HG03565 (cell line): ENCODE measurements around the gene ST3GAL2.

Experiments used
- ATAC-seq: cut with Tn5 transposase; IDR thresholded peaks from one replicate; pipeline ENCODE4 v1.9.1; 2021; ENCODE audit warnings: mild to moderate bottlenecking, moderate library complexity; ENCODE audit not compliant: unreplicated experiment

ST3GAL2 gene

DNA sequence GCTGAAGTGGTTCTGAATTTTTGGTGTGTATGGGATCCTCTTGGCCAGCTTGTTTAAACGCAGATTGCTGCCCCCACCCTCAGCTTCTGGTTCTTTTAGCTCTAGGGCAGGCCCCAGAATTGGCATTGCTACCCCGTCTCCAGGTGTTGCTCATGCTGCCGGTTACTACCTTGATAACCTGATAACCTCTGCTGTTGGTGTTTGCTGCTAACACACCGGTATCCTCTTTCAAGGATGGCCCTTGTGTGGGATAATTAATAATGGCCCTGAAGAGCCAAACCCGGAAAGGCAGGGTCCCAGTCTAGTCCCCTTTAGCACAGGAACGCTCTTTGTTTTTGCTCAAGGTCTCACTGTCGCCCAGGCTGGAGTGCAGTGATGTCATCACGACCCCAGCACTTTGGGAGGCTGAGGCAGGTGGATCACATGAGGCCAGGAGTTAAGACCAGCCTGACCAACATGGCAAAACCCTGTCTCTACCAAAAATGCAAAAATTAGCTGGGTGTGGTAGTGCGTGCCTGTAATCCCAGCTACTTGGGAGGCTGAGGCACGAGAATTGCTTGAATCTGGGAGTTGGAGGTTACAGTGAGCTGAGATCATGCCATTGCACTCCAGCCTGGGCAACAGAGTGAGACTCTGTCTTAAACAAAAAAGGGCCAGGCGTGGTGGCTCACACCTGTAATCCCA, 1.3 kb upstream of the ST3GAL2 start:
- ATAC-seq: no peak

DNA sequence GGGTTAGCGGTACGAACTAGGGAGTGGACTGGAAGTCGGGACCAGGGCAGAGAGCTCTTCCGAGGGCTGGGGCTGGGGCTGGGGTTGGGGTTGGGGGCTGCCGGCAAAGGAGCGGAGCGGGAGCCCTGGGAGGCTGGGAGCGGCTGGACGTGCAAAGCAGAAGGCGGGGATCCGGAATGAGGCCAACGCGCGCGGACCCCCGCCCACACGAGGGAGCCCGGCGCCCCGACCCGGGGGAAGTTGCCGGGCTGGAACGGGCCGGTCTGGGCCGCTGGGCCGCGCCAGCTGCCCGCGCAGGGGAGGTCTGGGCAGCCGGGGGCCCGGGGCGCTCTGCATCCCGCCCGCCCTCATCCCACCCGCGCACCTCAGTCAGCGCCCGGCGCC, 323 bp downstream of the ST3GAL2 start:
- ATAC-seq: no peak

DNA sequence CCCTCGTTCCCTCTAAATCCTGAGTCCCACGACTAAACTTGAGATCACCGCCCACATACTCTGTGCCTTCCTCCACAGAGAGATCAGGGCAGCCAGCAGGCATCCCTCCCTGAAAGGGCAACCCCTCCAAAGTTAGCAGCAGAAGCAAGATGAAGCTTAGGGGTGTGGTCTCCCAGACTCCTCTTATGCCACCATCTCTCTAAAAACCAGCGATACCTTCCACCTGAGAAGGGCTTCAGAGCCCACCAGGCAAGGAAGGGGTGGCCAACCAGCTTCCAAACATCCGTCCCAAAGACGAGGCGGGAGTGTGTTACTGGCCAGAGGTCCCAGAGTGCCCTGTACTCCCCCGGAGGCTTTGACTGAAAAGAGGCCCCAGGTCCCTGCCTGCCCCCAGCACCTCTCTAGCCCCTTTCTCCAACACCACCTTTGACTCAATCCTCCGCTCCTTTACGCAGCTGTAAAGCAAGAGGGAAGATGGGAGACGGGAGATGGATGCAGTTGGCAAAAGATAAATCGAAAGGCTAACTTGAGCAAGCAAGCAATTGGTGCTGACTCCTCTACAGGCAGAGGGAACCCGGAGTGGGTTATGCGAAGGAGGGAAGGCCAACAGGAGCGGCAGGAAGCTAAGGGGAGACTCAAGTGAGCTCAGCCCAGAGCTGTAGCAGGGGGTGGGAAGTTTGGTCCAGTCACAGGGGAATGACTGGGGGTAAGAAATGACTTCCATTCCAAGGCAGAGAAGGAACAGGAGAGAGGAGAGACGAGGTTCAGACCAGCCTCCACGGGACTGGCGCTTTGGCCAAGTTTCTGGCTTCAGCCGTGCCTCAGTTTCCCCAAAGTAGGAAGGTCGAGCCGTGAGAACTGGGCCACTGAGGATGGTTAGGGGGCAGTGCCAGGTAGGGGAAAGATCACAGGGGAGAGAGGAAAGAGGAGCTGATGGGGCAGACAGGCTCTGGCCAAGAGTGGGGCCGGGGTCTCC, 1.0 kb downstream of the ST3GAL2 start:
- no peak for ATAC-seq

DNA sequence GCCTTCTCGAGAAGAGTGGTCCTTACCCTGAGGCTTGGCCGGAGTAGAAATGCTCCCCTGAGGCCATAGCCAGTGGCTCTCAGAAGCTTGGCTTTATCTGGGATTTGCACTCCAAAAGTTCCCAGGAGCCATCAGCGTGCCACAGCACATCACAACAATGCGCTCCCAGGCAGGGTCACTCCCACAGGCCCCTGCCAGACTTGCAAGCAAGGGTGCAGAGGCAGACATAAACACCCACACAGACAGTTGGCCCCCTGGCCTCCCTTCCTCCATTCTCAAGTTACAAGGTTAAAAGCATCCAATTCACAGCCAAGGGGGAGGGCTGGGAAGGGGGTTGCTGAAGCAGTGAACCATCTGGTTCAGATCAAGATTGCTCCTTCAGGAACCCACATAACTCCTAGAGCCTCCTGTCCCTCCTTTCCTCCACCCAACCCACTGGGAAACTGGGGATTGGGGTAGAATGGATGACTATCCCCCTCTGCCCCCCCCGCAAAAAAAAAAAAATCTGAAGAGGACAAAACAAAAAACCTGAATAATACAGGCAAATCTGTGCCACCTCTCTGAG, 1.8 kb downstream of the ST3GAL2 start:
- no peak for ATAC-seq

DNA sequence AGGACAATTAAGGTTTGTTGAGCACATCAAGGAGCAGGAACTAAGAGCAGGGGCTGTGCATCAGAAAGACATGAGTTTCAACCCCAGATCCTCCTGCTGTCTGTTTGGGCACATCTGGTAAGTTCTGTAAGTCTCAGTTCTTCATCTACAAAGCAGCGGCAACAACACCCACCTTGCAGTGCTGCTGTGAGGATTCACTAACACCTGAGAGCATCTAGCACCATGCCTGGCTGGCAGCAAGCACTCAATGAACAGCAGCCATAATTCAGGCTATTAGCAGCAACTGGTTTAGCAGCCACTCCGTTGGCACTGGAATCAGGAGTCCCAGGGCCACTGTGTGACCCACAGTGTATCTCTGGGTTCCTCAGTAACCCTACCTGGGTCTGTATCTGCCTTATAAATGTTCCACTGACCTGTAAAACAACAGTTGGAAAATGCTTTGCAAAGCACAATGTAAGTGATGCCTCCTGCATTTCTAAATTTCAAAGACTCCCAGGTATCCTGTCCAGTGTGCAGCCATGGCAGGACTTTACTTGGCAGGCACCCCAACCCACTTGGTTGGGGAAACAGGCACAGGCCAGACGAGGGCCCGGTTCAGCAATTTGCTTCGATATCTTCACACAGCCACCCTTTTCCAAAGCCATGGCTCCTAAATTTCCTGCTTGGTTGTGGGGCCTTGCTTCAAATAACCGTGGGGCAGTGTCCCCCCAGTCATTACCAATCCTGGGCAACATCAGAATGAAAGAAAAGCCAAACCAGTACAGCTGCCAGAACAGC, 4.2 kb downstream of the ST3GAL2 start:
- ATAC-seq: no peak

DNA sequence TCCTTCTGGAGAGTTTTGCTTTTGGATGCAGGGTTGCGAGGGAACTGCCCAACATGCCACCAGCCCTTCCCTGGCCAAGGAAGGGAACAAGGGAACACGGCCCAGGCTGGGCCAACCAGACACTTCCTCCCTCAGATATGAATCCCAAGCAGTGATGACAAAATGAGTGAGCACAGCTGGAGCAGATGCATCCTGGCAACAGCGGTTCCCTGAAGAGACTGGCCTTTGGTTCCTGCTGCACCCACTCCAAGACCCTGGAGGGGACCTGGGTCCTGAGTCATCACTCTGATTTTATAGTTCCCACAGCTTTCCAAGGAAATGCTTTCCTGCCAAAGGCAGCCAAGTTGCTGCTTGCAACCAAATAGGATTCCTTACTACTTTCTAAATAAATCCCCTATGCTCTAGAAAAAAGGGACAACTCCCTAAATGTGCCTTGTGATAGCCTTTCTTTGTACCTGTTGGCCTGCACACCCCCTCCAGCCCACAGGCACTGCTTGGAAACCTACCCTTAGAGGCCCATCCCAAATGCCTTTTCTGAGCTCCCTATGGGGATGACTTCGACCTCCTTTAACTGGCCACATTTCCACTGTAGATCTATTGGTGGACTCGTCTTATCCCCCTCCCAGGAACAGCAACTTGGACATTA, 5.3 kb downstream of the ST3GAL2 start:
- ATAC-seq: no peak

DNA sequence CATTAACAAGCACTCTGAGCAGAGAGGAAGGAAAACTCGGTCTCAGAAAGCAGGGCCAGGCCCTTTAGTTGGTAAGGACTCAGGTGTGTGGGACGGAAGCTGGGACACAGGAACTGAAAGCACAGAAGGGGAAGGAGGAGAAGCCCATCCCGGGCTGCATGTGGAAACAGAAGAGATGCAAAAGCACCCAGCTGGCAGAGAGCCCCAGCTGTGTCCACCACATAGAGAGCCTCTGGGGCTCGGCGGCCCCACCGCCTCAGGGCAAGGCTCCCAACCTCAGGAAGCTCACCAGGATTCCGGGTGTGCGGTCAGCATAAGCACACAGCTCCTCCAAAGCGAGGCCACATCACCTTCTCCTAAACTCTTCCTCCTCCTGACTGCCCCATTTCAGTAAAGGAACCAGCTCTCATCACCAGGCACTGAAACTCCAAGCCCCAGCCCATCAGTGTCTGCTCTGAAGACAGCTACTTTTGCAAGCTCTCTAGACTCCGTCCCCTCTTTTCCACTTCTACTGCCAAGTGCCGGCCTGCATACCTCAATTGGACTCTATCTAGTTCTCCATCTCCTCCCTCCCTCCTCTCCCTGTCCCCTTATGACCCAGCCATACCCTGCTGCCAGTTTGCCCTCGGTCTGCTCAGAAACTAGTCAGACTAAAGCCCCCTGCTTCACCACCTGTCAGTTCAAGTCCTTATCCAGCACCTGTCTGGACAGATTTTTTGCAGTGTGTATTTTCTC, 6.0 kb downstream of the ST3GAL2 start:
- no peak for ATAC-seq

DNA sequence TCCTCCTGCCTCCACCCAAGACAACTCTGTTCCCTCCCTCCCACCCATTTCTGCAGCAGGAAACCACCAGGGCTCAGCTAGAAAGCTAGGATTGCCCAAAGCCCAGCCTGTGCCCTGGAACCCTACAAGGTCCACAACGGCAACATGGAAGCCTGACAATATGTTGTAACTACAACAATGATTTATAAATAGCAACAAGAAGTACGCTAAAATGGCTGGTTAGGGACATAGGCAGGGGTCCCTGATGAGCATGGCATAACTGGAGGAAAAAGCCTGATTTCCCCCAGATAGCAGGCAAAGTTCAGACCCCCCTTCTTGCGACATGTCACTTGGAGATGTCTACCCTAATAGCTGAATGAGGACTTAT, 6.6 kb downstream of the ST3GAL2 start:
- ATAC-seq: no peak

DNA sequence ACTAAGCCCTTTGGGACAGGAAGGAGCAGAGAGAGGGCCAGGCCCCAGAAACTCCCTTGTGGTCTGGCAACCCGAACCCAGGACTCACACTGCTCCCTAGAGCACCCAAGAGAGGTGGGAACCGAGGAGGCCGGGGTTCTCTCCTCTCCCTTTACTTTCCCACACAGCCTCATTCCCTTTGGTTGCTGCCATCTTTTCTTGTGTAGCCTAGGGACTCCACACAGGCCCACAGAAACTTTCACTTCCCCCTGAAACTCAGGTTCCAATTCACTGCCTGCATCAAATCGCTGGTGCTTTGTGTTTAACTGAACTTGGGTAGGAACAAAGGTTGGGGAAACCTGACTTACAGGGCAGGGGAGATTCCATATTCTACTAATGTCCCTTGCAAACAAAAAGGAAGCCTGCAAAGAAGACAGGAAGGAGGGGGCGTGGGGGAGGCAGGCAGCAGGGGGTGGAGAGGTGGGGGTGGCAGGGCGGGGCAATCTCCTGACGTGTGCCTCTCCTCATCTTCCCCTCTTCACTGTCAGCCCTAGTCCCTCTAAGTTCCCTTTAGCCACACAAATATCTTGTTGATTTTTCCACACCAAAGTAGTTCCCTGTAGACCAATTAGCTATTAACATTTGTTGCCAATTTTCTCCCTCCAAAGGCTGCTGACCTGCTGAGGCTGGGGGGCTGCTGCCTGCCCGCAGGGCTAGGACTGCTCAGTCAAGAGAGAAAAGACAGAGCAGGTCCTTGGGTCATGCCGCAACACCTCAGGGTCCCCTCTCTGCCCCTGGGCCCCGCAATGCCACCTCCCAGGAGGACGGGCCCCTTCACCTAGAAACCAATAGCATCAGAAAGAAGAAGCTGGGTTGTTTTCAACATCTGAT, 8.0 kb downstream of the ST3GAL2 start:
- ATAC-seq: peak; percentile 41

DNA sequence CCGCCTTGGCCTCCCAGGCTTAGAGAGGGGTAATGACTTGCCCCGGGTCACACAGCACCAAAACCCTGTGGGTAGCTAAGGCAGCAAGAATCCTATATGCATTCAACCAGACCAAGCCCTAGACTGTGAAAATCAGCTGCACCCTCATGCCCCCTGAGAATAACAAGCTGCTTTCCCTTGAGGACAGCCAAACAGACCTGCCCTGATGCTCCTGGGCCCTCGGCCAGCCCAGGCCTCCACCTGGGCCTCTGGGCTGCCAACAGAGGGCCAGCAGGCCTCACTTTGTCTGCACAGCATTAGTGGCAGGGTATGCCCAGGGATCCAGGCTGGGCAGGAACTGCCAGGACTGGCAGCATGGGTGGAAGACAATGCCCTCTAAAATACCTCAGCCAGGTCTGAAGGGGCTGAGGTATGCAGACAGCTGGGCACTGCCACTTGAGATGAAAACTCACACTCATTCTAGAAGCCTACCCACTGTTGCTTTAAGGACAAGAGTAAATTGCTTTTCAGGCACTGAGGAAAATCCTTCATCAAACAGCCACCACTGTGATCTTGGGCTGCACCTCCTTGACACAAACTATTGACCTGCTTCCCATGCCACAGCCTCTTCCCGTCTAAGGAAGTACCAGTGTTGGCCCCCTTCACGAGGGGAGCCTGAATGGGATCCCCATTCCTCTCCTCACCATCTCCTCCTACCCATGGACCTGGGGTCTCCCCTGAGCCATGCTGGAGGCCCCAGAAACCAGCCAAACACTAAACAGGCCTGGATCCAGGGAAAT, 8.8 kb downstream of the ST3GAL2 start:
- ATAC-seq: no peak

DNA sequence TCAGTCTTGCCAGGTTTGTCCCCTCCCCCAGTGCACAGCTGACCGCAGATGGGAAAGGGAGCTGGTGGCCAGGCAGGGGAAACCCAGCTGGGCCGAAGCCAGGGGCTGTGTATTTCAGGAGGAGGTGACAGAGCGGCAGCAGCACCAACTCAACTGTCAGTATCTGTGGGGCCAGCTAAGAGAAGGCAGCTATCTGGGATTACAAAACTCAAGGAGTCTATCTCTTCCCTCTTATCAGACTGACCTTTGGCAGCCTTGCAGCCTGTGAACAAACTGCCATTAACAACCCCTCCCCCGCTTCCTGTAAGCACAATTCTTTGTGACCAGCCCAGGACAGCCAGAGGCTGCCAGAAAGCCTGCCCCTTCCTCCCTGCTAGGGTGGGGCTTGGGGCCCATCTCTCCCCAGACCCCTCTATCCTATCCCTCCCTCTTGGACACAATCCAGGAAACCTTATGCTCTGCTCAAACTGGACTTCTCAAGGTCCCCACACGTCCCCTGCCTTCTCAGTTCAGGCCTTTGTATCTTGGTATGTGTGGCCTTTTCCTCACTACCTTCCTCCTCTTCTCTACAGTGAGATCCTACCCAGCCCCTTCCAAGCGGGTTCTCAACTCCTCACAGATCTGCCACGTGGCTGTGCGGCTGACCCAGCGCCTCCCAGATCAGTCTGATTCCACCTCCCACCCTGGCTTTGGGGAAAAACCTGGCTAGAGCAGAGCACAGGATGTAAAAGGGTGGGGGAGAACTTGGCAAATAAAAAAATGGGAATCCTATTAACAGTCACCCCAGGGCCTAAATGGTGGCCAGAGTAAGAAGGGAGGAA, 10.5 kb downstream of the ST3GAL2 start:
- no peak for ATAC-seq

DNA sequence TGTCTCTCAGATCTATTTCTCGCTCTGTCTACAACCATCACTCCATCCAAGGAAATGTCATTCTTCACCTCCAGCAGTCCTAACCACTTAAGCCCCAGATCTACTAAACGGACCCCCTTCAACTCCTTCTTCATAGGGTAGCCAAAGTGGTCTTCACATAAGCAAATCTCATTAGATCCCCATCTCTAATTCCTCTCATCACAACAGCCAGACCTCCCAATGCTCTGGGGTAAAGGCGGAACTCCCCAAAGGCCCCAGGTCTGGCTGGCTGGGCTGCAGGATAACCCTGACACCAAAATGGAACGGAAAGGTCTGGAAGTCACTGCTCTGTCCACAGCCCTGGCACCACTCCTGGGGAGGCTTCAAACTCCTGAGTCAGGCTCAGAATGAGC, 11.1 kb downstream of the ST3GAL2 start:
- ATAC-seq: no peak

DNA sequence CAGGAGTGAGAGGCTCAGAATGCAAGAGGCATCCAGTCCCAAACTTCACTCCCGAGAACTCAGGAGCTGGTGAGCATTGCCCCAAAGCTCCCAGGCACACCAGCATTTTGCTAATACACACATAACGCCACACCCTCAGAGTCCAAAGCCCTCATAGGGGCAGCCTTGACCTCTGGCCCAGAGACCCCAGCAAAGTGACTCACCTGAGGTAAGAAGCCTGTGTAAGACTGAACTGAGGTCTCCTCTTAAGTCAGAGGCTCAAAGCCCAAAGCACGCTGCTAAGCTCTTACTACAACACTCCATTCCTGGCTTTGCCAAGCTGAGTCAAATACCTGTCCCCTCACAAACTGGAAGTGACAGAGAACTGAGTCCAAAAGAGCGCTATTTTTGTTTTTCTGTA, 16.4 kb downstream of the ST3GAL2 start:
- ATAC-seq: no peak

DNA sequence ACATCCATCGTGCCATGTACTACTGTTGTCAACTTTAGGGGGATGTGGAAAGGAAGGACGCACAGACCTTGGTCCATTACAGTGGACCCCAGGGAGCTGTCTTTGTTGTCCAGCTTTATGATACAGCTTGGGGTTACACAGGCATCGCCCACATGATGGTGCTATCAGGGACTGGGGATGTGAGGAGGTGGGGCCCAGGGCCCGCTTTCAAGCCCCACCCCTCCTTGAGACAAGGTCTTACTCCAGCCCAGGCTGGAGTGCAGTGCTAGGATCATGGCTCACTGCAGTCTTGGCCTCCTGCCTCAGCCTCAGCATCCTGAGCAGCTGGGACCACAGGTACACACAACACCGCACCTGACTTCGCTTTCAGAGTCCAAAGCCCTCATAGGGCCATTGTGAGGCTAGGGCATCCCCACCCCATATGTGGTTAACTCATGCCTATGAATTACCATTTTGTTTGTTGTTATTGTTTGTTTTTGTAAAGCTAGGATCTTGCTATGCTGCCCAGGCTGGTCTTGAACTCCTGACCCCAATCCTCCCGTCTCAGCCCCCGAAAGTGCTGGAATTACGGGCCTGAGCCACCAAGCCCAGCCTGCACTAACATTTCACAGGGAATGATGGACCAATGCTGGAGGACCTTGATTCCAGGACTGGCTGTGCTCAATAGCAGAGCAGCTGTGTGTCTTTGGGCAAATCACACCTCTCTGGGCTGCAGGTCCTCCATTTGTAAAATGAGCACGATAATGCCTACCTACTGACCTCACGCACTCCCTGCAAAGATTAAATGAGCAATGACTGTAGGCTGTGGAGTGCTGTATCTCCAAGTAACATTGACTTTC, 17.2 kb downstream of the ST3GAL2 start:
- no peak for ATAC-seq

DNA sequence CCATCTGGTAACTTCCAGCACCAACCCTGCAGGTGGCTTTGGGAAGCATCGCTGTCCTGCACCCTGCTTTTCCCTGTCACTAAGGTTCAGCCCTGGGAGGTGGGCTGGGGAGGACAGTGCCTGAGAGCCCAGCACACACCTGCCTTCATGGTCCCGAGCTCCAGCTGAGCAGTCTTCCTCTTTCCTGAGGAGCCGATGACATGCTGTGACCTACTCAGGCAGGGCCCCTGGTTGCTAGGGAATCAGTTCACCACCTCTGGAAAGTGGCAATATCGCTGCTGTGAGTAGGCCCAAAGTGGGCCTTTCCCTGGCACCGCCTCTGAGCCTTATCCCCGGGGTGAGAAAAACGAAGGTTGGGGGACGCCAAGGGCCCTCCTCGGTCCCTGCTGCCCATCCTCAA, 17.9 kb downstream of the ST3GAL2 start:
- no peak for ATAC-seq
